Liver (tissue), 9 donors: Measurements from ENCODE around the gene AQP3. TPM values are rescaled to one million over a fixed set of nuclear protein-coding genes. Genes with fewer than 3 reads are reported as not detected.

Source experiments
- DNase-seq: peaks from one replicate; pipeline ENCODE4 v3.0.0-alpha.2; 2017; ENCODE audit warnings: low spot score
- H3K27ac ChIP-seq, 2 donors: one replicate each; pipeline ENCODE4 v1.7.0; 2013; ENCODE audit warnings: inconsistent platforms in 2 of 2, low read length in 2 of 2, control low read depth in 1 of 2, low read depth in 1 of 2, mild to moderate bottlenecking in 1 of 2
- H3K27me3 ChIP-seq, 4 donors: one replicate each; pipeline versions ENCODE4 v1.6.1 to v1.7.0; 2013; ENCODE audit warnings: low read length in 3 of 4, inconsistent platforms in 1 of 4, mild to moderate bottlenecking in 1 of 4, moderate library complexity in 1 of 4; ENCODE audit not compliant: control insufficient read depth in 4 of 4, insufficient read depth in 4 of 4
- H3K36me3 ChIP-seq, 4 donors: one replicate each; pipeline versions ENCODE4 v1.6.1 to v1.7.0; 2013; ENCODE audit warnings: low read length in 3 of 4, mild to moderate bottlenecking in 3 of 4, low read depth in 1 of 4, moderate library complexity in 1 of 4; ENCODE audit not compliant: control insufficient read depth in 4 of 4, insufficient read depth in 3 of 4
- H3K4me1 ChIP-seq, 4 donors: one replicate each; pipeline versions ENCODE4 v1.6.1 to v1.7.0; 2013; ENCODE audit warnings: low read length in 3 of 4, mild to moderate bottlenecking in 3 of 4, moderate library complexity in 1 of 4; ENCODE audit not compliant: control insufficient read depth in 4 of 4, insufficient read depth in 4 of 4
- H3K4me3 ChIP-seq, 3 donors: one replicate each; pipeline versions ENCODE4 v1.6.1 to v1.7.0; 2013; ENCODE audit warnings: low read length in 3 of 3, control low read depth in 1 of 3, low read depth in 1 of 3, mild to moderate bottlenecking in 1 of 3
- H3K9ac ChIP-seq, 2 donors: one replicate each; pipeline ENCODE4 v1.7.0; 2013; ENCODE audit warnings: low read length in 2 of 2, mild to moderate bottlenecking in 2 of 2, moderate library complexity in 2 of 2, control low read depth in 1 of 2, low read depth in 1 of 2
- H3K9me3 ChIP-seq, 4 donors: one replicate each; pipeline versions ENCODE4 v1.6.1 to v1.7.0; 2013; ENCODE audit warnings: low read length in 3 of 4; ENCODE audit not compliant: control insufficient read depth in 4 of 4
- ATF3 ChIP-seq: IDR thresholded peaks from 2 replicates; pipeline ENCODE4 v1.6.1; 2016; ENCODE audit warnings: antibody characterized with exemption
- EGR1 ChIP-seq, 2 donors: IDR thresholded peaks; 2 replicates each; pipeline ENCODE4 v1.6.1; 2016 to 2018; ENCODE audit warnings: antibody characterized with exemption in 2 of 2, low read depth in 2 of 2
- FOXA1 ChIP-seq: IDR thresholded peaks from 2 replicates; pipeline ENCODE4 v1.6.1; 2016; ENCODE audit warnings: antibody characterized with exemption
- FOXA2 ChIP-seq: IDR thresholded peaks from 2 replicates; pipeline ENCODE4 v1.6.1; 2016; ENCODE audit warnings: antibody characterized with exemption
- GABPA ChIP-seq, 2 donors: IDR thresholded peaks in 1 of 2; conservative IDR thresholded peaks in 1 of 2; 2 replicates each; pipeline ENCODE4 v1.6.1; 2016; ENCODE audit warnings: antibody characterized with exemption in 2 of 2, mild to moderate bottlenecking in 1 of 2, moderate library complexity in 1 of 2
- HNF4A ChIP-seq, 2 donors: conservative IDR thresholded peaks; 2 replicates each; pipeline ENCODE4 v1.6.1; 2016; ENCODE audit warnings: antibody characterized with exemption in 2 of 2, mild to moderate bottlenecking in 2 of 2
- HNF4G ChIP-seq: IDR thresholded peaks from 2 replicates; pipeline ENCODE4 v1.6.1; 2016; ENCODE audit warnings: antibody characterized with exemption
- JUND ChIP-seq, 2 donors: IDR thresholded peaks; 2 replicates each; pipeline ENCODE4 v1.6.1; 2016; ENCODE audit warnings: antibody characterized with exemption in 2 of 2
- NR2F2 ChIP-seq: IDR thresholded peaks from 2 replicates; pipeline ENCODE4 v1.6.1; 2016; ENCODE audit warnings: antibody characterized with exemption
- RAD21 ChIP-seq, 2 donors: IDR thresholded peaks; 2 replicates each; pipeline ENCODE4 v1.6.1; 2016; ENCODE audit warnings: antibody characterized with exemption in 2 of 2, mild to moderate bottlenecking in 2 of 2
- RXRA ChIP-seq, 2 donors: IDR thresholded peaks; 2 replicates each; pipeline ENCODE4 v1.6.1; 2017 to 2018; ENCODE audit warnings: antibody characterized with exemption in 2 of 2, mild to moderate bottlenecking in 1 of 2
- SP1 ChIP-seq: IDR thresholded peaks from 2 replicates; pipeline ENCODE4 v1.6.1; 2018; ENCODE audit warnings: antibody characterized with exemption, mild to moderate bottlenecking
- TAF1 ChIP-seq: conservative IDR thresholded peaks from 2 replicates; pipeline ENCODE4 v1.6.1; 2016; ENCODE audit warnings: antibody characterized with exemption, mild to moderate bottlenecking
- YY1 ChIP-seq: IDR thresholded peaks from 2 replicates; pipeline ENCODE4 v1.6.1; 2016; ENCODE audit warnings: antibody characterized with exemption, mild to moderate bottlenecking
- WGBS: extraction: QIAGEN DNeasy Blood & Tissue Kit; methylation state at CpG from one replicate; pipeline ENCODE4 v1.1.7; 2013; 5-methylcytosine and 5-hydroxymethylcytosine counted together
- polyA plus RNA-seq, 2 donors: library from polyadenylated mRNA; stranded (reverse) in 1 of 2; unstranded in 1 of 2; fragments of 200-250 nt in 1 of 2; fragments of >200 nt in 1 of 2; fragmentation: Nextera tagmentation in 1 of 2; extraction: Ambion mirVana in 1 of 2; gene quantifications; one replicate each; pipeline versions ENCODE4 v1.2.1 to v1.2.3, GENCODE V29; 2013 to 2015
- total RNA-seq, 2 donors: library from RNA; depleted of rRNA; stranded (reverse); fragments of >200 nt; gene quantifications; one replicate each; pipeline ENCODE4 v1.2.3, GENCODE V29; 2014
- TF ChIP-seq, protein P1 (sequence below): fragments of 150-350 bp; IDR thresholded peaks from 2 replicates; pipeline ENCODE4 v1.5.1; 2017; ENCODE audit warnings: improper control_type of control experiment, low read depth, low read length; ENCODE audit not compliant: missing input control
- TF ChIP-seq, protein P2 (sequence below): IDR thresholded peaks from 2 replicates; pipeline ENCODE4 v1.6.1; 2016; ENCODE audit warnings: antibody characterized with exemption
- TF ChIP-seq, protein P3 (sequence below): IDR thresholded peaks from 2 replicates; pipeline ENCODE4 v1.6.1; 2016; ENCODE audit warnings: antibody characterized with exemption, mild to moderate bottlenecking
- donor health status: healthy.
- donor health status: healthy.
- donor health status: healthy.
- donor health status: healthy.
- donor health status: healthy.

AQP3 gene
- total and polyA plus RNA-seq, 4 donors = 60.5 to 124 (median 87.4) TPM

DNA sequence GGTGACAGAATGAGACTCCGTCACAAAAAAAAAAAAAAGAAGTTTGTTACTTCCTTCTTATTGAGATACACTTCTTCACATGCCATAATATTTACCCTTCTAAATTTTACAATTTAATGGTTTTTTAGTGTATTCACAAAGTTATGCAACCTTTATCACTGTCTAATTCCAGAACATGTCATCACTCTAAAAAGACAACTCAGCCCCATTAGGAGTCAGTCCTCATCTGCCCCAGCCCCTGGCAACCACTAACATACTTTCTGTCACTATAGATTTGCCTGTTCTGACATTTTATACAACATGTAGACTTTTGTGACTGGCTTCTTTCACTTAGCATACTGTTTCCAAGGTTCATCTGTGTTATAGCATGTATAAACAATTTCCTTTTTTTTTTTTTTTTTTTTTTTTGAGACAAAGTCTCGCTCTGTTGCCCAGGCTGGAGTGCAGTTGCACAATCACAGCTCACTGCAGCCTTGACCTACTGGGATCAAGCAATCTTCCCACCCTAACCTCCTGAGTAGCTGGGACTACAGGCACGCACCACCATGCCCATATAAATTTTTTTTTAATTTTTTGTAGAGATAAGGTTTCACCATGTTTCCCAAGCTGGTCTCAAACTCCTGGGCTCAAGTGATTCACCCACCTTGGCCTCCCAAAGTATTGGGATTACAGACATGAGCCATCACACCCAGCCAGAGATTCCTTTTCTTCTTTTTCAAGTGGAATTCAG is 18.0 kb downstream of the AQP3 start:
- Histone ChIP-seq H3K4me3 (no peak overlapping the region), H3K27me3 (no peaks in the 10 kb centered on the region), H3K4me1 (peaks cover 0 to 7% (median 3%) of the 10 kb centered on the region in 4 donors), H3K9me3 (no peaks in the 10 kb centered on the region), H3K36me3 (no peaks in the 10 kb centered on the region), H3K27ac (no peak overlapping the region), H3K9ac (no peak overlapping the region)
- 70% methylated on average over 3 of the region's 3 CpGs for WGBS
- TF ChIP-seq, protein P1, sequence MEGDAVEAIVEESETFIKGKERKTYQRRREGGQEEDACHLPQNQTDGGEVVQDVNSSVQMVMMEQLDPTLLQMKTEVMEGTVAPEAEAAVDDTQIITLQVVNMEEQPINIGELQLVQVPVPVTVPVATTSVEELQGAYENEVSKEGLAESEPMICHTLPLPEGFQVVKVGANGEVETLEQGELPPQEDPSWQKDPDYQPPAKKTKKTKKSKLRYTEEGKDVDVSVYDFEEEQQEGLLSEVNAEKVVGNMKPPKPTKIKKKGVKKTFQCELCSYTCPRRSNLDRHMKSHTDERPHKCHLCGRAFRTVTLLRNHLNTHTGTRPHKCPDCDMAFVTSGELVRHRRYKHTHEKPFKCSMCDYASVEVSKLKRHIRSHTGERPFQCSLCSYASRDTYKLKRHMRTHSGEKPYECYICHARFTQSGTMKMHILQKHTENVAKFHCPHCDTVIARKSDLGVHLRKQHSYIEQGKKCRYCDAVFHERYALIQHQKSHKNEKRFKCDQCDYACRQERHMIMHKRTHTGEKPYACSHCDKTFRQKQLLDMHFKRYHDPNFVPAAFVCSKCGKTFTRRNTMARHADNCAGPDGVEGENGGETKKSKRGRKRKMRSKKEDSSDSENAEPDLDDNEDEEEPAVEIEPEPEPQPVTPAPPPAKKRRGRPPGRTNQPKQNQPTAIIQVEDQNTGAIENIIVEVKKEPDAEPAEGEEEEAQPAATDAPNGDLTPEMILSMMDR = no peak
- TF ChIP-seq HNF4G (no peak), EGR1 (IDR thresholded peaks at IDR 0.05; ENCODE audit: low read depth in 2 of 2) (no peak), HNF4A (conservative IDR thresholded peaks at IDR 0.05) (peak in 1 of 2 donors; percentile 16), RXRA (IDR thresholded peaks at IDR 0.05) (no peak)
- no peak for DNase-seq

DNA sequence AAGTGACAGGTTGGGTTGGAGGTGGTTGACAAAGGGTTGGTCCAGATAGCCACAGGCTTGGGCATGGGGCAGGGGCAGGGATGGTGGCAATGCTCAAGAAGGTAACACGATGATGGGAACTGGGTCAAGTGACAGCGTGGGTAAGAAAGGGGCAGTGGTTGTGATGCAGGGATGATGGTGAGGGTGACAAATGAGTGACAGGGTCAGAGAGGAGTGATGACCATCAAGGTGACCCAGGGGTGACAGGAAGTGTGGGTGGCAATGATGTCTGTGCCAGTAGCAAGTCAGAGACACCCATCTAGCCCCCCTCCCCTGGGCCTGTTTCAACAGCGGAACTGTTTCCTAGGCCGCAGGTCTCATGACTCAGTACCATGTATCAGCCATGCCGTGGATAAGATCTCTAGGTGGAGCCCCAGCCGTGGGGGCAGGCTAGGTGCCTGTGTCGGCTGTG is 20.5 kb downstream of the AQP3 start:
- 94% methylated on average over 7 of the region's 7 CpGs for WGBS
- no peaks in the 10 kb centered on the region for H3K36me3 ChIP-seq
- no peak overlapping the region for H3K27ac ChIP-seq
- H3K9ac ChIP-seq = no peak overlapping the region
- no peaks in the 10 kb centered on the region for H3K9me3 ChIP-seq
- peaks cover 0 to 7% (median 3%) of the 10 kb centered on the region in 4 donors for H3K4me1 ChIP-seq
- H3K4me3 ChIP-seq = no peak overlapping the region
- DNase-seq = no peak
- TF ChIP-seq EGR1 (IDR thresholded peaks at IDR 0.05; ENCODE audit: low read depth in 2 of 2) (no peak), HNF4A (conservative IDR thresholded peaks at IDR 0.05) (no peak), HNF4G (no peak), SP1 (no peak), RXRA (IDR thresholded peaks at IDR 0.05) (no peak), TAF1 (no peak), NR2F2 (no peak), YY1 (no peak), FOXA1 (no peak), RAD21 (IDR thresholded peaks at IDR 0.05) (no peak), ATF3 (no peak), GABPA (IDR thresholded peaks at IDR 0.05 in 1 of 2, conservative IDR thresholded peaks at IDR 0.05 in 1 of 2) (no peak), JUND (IDR thresholded peaks at IDR 0.05) (no peak), FOXA2 (no peak)
- TF ChIP-seq, protein P2, sequence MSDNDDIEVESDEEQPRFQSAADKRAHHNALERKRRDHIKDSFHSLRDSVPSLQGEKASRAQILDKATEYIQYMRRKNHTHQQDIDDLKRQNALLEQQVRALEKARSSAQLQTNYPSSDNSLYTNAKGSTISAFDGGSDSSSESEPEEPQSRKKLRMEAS = no peak
- TF ChIP-seq, protein P3, sequence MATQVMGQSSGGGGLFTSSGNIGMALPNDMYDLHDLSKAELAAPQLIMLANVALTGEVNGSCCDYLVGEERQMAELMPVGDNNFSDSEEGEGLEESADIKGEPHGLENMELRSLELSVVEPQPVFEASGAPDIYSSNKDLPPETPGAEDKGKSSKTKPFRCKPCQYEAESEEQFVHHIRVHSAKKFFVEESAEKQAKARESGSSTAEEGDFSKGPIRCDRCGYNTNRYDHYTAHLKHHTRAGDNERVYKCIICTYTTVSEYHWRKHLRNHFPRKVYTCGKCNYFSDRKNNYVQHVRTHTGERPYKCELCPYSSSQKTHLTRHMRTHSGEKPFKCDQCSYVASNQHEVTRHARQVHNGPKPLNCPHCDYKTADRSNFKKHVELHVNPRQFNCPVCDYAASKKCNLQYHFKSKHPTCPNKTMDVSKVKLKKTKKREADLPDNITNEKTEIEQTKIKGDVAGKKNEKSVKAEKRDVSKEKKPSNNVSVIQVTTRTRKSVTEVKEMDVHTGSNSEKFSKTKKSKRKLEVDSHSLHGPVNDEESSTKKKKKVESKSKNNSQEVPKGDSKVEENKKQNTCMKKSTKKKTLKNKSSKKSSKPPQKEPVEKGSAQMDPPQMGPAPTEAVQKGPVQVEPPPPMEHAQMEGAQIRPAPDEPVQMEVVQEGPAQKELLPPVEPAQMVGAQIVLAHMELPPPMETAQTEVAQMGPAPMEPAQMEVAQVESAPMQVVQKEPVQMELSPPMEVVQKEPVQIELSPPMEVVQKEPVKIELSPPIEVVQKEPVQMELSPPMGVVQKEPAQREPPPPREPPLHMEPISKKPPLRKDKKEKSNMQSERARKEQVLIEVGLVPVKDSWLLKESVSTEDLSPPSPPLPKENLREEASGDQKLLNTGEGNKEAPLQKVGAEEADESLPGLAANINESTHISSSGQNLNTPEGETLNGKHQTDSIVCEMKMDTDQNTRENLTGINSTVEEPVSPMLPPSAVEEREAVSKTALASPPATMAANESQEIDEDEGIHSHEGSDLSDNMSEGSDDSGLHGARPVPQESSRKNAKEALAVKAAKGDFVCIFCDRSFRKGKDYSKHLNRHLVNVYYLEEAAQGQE = no peak
- TF ChIP-seq, protein P1 = no peak
- no peaks in the 10 kb centered on the region for H3K27me3 ChIP-seq
